DOHH2 (cell line): ENCODE results near the gene CENPP.

ENCODE experiments used
- CTCF ChIP-seq: fragments of 200-600 bp; sonication (generic); IDR thresholded peaks from one replicate; pipeline ENCODE4 v1.5.1; 2014; ENCODE audit warnings: antibody characterized with exemption, mild to moderate bottlenecking, low read depth, low read length; ENCODE audit not compliant: poor library complexity, severe bottlenecking
- EZH2phosphoT487 ChIP-seq: fragments of 200-600 bp; sonication (generic); IDR thresholded peaks from 2 replicates; pipeline ENCODE4 v1.6.1; 2017; ENCODE audit warnings: borderline replicate concordance, mild to moderate bottlenecking, antibody characterized with exemption, low read length, moderate library complexity, mixed read lengths

GRCh38 chr9:92295240-92295790, 30.4 kb upstream of the CENPP start:
- TF ChIP-seq CTCF (no peak), EZH2phosphoT487 (no peak)
